ENCODE measurements around the gene DCTN1.
"Not testable (repeated sequence)": the region's sequence is repeated elsewhere in the genome, so short reads cannot be mapped to it uniquely, and the experiment has no call there.

The DCTN1 gene

DNA sequence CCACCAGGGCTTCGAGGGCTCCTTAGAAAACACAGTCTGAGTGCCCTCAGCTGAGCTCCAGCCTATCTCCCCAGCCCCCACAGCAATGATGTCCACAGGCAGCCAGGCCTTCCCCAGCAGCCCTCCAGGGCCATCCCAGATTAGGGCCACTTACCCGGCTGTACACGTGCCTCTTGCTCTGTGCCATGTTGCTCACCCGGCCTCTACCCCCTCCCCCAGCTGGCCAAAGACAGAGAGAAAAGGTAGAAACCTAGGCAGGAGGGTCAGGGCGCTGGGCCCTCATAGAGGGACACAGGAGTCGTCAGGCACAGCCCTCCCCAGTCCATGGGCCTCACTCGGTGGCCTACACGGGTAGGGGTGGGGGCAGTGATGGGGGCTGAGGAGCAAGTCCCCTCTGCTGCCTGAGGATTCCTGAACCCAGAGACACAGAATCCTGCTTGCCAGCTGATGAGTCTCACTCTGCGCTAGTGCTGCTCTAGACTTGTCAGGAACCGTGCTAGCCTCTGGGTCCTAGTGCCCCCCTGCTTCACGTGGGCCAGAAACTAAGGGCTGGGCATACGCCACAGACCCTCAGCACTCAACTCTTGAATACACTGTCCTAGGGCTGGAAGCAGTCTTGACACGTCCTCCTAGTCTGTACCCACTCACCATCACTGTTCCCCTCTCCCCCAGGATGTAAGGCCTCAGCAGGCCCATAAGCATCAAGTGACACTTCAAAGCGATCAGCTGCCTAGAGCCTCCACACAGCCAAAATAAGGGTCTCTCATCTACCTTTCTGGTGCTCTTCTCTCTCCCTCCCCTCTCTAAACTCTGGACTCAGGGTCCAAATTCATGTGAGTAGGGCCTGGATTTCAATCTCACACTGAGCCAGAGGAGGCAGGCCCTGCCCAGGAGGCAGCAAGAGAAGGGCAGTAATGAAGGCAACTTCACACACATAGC, at the start of gene DCTN1:
Gene DCTN1 (minus strand): TSS at position 461 of the 939 bp plus-strand sequence. CDS start 274 bp downstream, at position 187.
- DNase-seq, result no peak

DNA sequence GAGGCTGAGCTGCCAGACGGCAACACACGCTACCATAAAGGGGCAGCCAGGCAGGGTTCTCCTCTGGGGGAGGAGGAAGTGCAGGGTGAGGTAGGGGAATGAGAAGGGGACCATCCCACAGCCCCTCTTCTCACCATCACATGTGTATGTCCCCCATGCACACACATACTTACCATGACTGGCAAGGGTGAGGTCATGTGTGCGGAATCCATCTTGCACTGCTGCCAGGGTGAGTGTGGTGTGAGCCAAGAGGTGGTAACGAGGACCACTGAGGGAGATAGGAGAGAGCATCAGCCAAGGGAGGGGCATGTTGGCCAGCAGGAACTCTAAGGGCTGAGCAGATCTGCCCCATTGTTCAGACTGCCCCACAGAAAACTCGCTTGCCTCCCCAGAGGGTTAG, 48.6 kb upstream of the DCTN1 start:
- DNase-seq, result no peak

DNA sequence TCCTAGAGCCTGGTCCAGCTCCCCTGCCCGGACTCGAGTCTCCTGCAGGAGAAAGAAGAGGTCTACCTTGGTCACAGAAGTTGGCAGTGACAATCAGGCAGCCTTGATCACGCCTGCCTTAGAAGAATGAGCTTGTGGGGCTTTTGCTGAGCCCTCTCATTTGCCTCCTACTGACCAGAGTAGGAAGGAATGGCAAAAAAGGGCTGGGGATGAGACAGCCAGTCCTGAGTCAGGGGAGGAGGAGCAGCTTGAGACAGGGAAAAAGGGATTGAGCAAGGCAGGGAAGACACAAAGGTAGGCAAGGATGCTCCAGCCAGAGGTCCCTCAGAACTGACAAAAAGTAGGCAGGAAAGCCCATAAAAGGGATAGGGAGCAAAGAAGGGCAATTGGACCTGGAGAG, 47.4 kb upstream of the DCTN1 start:
- no peak for DNase-seq

DNA sequence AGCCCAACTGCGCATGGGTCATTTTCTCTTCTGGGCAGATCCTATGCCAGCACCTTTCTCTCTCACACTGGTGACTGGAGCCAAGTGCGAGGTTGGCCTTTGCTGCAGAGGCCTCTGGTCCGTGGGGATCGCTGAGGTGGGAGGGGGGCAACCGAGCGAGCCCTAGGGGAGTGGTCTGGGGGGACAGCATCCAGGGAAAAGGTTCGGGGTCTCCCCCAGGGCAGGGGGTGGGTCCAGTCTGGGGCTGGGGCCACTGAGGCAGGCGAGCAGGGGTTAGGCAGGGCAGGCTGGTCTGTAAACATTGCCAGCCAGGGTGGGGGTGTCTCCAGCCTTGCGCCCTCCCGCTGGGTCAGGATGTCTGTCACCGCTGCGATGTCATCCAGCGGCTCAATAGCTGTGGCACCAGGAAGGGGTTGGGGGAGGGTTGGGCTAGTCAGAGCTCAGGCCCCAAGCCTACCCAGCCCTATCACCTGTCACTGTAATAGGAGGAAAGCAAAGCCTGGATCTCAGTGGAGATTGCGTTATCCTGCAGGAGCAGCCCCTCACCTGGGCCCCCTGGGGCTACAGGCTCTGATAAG, 46.2 kb upstream of the DCTN1 start:
- DNase-seq, result no peak

DNA sequence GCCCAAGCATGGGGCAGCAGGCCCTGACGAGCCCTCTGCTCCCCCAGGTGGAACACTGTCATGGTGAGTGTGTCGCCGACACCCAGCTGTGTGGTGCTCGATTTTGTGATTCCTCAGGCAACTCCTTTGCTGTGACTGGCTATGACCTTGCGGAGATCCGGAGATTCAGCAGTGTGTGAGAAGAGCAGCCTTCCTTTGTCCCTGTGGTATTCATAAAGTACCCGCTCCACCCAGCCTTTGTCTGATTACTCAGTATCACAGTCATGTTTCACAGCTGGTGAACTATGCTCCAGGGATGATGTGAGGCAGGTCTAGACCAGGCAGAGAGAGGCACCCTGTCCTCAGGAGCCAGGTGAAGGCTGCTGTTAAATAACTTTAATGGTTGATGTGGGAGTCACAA, 45.4 kb upstream of the DCTN1 start:
- DNase-seq, result no peak

DNA sequence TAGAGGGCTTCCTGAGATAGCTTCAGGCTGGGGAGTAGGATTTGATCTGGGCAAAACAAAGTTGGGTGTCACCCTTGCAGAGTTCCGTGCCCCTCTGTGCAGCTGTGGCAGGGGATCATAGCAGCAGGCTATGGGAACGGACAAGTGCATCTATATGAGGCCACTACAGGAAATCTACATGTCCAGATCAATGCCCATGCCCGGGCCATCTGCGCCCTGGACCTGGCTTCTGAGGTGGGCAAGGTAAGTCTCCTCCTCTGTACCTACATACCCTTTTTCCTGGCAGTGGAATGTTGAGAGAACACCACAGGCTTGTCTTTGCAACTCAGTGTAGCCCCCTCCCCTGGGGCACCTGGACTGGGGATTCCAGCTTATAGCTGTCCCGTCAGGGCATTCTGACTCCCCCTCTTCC, 44.9 kb upstream of the DCTN1 start:
- DNase-seq, result no peak

DNA sequence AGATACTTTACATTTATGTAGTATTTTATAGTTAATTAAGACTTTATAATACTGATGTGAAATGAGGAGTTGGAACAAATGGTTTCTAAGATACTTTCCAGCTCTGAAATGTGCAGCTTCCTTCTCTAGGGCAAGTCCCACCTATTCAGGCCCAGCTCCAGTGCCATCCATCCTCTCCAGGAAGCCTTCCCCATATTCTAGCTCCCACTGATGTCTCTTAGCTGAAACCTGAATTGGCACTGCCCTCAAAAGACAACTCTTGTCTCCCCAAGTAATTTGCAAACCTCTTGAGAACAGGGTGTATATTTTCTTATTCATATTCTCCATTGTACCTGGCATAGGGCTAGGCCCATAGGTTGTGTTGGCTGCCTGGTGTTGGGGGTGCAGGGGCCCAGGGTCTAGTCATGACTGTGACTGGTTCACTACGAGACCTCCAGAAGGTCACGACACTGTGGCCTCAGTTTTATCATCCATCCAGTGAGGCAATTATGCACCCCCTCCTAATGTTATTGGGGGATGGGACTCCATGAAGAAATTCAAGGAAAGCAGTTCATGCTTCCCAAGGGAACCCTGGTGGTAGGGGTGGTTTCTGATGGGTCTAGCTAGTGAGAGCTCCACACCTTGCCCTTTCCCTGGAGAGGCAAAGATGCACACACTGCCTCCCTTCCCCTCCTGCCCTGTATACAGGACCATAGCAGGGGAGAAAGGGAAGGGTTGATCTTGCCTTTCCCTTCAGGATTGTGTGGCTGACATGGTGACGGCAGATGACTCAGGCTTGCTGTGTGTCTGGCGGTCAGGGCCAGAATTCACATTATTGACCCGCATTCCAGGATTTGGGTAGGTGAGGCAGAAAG, 44.3 kb upstream of the DCTN1 start:
- no peak for DNase-seq

DNA sequence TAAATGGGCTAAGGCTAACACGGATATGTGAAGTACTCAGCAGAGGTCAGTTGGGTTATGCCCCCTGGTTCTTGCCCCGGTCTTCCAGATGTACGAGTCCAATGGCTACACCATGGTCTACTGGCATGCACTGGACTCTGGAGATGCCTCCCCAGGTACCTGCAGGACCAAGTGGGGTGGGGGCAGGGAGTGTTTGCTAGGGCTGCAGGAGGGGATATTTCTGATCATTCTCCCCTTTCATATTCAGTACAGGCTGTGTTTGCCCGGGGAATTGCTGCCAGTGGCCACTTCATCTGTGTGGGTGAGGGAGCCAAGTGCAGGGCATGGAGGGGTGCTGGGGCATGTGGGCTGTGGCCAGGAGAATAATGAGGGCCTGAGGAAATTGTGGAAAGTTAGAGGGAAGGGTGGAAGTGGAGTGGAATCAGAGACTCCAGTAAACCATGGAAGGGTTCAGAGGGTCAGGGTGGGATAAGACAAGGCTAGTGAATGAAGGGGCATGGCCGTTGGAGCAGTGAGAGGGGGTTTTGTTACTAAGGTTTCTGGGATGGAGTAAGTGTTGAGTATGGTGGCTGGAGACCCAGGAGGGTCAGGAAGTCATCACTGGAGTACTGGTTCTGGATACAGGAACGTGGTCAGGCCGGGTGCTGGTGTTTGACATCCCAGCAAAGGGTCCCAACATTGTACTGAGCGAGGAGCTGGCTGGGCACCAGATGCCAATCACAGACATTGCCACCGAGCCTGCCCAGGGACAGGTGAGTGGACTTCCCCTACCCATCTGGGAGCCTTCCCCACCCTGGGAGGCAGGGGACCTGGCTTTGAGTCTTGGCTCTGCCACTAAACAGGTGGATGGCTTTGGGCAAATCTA, 43.4 kb upstream of the DCTN1 start:
- DNase-seq, result no peak

DNA sequence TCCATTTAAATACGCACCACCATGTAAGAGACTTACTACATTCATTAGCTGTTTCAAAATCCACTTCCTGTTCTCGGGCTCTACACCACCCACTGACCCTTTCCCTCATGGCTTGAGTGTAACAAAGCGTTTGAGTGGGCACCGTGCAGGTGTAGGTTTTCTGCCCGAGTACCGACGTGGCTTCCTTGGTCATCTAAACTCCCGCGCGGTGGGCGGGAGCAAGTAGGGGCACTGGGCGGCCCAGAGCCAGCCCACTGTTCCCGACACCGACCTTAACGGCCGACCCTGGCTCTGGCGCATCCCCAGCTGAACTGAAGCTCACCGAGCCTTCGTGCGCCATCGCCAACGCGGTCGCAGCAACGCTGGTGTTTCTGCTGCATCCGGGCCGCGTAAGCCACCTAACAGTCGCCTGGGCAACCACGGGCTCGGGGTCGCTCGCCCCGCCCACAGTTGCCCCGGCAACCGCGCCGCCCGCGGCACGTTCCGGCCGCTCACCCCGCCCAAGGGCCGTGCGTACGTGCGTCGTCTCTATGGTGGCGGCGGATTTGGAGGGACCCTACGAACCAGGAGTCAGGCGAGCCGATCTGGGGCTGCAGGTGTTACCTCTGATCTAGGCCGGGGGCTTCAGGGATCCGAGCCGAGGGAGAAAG, 41.2 kb upstream of the DCTN1 start, which contains the start of the genes C2orf81 and WDR54:
Gene C2orf81 (minus strand): TSS at position 399 of the 650 bp plus-strand sequence. CDS start 59 bp downstream, at position 340.
Gene WDR54 (plus strand): TSS at position 510 of the 650 bp plus-strand sequence. CDS start 424 bp downstream, outside the sequence.
- peak; percentile 25 for DNase-seq

DNA sequence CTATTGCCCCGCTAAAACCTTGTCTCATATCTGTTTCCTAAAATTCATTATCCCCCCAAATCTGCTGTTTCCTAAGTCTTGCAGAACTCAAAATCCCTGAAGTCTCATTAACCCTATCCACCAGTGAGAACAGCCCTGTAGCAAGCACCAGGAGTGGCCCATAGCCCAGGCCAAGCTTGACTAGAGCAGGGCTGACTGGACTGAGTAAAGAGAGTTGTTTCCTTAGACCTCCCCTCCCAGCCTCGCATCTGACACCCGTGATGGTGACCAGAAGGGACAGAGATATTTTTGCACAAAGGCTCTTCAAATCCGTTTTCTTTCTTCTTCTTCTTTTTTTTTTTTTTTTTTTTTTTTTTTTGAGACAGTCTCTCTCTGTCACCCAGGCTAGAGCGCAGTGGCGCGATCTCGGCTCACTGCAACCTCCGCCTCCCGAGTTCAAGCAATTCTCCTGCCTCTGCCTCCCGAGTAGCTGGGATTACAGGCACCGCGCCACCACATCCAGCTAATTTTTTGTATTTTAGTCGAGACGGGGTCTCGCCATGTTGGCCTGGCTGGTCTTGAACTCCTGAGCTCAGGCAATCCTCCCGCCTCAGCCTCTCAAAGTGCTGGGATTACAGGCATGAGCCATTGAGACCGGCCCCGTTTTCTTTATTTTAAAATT, 40.5 kb upstream of the DCTN1 start:
- not testable (repeated sequence) for DNase-seq

DNA sequence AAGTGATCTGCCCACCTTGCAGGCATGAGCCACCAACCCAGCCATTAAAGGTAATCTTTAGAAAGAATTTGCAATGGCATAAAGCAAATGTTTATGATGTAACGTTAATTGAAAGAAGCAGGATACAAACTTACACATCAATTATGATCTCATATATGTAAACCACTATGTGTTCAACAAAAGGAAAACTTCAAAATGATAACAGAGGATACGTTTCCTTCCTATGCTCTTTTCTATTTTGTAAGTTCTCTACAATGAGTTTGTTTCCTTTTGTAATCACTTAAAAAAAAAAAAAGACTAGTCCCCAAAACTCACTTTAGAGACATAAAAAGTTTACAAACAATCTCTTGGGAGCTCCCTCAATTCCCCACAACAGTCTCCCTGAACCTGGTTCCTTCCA, 39.9 kb upstream of the DCTN1 start:
- no peak for DNase-seq

DNA sequence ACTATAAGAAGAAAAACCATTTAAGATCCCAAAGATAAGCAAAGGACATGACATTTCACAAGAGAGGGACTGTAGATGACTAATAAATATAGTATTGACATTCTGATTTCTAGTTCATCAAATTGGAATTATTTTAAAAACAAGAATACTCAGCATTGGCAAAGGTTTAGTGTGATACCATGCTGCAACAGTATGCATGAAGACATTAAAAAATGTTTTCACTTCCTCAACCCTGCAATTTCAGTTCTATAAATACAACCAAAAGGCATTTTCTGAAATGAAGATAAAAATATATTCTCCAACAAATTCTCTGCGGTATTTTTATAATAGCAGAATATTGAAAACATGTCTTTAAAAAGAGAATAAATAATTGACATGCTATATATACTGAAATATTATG, 39.2 kb upstream of the DCTN1 start:
- no peak for DNase-seq

DNA sequence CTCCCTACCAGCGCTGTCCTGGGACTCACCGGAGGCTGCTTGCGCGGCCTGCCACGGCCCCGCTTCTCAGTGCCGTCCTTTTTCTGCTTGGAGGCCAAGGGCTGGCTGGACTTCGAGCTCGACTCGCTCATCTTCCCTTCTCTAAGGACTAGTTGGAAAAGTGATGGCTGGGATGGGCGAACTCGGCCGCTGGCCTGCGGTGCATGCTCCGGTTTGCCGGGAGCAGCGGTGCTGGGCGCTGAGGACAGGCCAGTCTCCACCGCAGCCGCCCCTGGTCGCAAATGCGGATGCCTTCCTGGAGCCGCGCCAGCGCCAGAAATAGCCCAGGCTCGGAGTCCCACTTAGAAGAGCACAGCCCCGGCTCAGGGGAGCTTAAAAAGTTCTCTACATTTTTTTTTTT, 38.2 kb upstream of the DCTN1 start:
- no peak for DNase-seq

DNA sequence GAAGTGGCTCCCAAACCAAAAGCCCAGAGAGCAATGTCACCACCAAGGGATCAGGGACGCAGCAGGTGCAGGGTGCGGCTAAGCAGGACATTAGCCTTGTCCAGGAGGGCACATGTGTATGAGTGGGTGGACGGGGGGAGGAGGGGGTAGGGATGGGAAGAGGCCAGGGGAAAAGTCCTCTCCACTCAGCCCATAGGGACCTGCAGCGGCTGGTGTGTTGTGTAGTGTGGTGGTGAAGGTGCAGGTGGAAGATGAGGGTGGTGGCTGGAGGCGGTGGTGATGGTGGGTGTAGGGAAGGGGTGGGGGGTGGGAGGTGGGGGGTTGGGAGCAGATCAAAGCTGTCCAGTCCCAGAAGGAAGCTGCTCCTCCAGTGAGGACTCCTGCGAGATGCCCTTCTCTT, 37.7 kb upstream of the DCTN1 start:
- DNase-seq, result no peak

DNA sequence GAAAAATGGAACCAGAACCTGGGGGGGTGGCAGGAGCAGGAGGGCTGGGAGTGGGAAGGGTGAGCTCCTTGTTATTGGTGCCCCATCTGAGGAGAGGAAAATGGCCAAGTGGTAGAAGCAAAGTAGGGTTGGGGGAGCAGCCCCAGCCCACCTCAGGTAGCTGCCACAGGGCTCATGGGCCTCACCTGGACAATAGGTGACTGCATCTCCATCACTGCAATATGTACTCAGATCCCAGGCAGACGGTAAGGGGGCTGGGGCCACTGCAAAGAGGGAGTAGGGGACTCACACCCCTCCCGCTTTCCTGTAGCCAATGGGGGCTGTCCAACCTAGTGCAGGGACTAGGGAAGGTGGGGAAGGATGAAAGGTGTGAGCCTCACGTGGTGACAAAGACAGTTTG, 37.1 kb upstream of the DCTN1 start:
- DNase-seq, result no peak

DNA sequence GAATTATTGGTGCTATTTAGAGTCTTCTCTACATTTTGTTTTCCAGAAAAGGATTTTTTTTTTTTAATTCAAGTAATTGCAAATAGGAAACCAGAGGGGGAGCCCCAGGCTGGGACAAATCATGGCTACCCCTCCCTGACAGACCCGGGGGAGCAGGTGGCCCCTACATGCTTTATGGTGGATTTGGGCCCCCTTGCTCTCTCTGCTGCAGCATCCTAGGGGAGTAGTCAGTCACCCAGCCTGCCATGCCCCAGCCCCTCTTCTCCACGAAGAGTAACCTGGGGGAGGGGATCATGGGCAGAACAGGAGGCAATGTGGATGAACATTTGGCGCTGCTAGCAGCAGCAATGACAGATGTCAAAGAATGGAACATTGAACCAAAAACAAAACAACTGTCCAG, 36.7 kb upstream of the DCTN1 start:
- no peak for DNase-seq

DNA sequence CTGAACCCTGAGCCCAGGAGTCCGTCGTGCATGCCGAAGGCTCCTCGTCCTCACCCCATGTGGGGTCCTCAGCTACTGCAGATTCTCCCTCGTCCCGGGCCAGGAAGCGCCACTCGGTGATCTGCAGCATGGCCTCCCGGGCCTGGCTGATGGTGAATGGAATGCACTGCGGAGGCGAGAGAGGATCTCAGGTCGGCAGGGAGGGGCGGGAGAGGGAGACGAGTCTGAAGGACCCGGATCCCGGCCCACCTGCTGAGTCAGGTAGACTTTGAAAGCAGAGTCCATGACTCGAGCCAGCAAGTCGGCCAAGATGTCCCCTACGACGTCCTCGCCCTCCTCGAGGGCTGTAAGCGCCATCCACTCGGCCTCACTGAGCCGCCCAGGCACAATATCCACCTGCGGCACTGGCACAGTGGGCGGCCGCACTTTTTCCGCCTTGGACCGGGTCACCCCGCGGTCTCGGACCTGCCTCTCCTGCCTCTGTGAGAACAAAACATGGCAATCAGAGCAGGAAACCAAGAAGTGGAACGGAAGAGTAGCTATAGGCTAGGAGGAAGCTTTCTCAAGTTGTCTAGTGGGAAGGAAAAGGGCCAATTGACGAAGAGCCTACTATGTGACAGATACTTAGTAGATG, 35.8 kb upstream of the DCTN1 start:
- no peak for DNase-seq

DNA sequence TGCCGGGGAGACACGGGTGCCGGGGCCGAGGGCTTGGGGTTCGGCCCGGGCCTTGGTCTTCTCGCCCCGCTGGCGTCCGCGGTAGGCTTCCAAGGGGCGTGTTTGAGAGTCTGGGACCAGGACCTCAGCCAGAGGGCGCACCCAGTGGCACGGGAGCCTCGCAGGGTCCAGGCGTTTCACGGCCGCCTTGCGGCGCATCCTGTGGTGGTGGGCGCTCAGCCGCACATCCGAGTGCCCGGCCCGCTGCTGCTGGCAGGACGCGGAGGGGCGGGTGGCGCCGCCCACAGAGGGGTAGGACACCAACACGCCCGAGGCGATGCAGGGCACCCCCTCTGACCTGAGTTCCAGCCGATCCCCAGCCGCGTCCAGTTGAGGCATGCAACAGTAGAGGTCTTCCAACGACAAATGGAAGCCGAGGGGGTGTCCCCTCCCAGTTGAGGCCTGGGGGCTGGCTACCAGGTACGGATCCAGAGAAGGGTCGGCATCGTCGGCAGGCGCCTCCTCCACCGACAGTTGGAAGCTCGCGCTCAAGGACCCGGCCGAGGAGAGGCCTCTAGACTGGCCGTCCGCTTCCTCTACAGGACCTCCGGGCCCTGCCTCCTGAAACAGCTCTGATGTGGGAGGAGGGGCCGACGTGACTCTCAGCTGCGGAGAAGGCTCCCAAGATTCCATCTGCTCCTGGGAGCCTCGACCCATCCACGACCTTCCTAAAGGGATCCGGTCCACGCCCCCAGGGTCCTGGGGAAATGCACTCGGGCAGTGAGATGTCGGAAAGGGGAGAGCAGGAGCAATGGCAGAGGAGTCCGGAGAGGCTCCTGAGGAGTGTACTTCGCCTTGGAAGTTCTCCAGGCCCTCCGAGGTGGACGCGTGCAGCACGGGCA, 35.0 kb upstream of the DCTN1 start:
- no peak for DNase-seq

DNA sequence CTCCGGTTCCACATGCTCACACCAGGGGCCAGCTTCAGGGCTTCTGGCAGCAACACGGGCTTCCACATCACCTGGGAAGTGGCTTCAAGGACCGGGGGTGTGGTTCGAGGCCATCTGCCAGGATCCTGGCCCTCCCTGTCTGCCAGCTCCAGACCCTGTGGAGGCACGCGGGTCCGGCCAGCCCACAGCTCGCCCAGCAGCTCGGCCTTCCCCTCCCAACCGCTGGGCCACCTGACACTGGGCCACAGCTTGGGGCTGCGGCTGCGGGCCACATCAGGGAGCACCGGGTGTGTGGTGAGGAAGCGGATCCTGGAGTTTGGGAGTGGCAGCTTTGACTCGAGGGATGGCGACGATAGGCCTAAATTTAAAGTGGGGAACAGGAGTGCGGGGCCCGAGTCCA, 34.3 kb upstream of the DCTN1 start:
- DNase-seq, result no peak
